T1000 (cell line): ENCODE measurements around the gene BAIAP2L1.
"Not testable (repeated sequence)": the region's sequence is repeated elsewhere in the genome, so short reads cannot be mapped to it uniquely, and the experiment has no call there.

Experiments used
- DNase-seq: peaks from one replicate; lab custom pipeline; 2025; ENCODE audit warnings: mixed read lengths; lab: John Stamatoyannopoulos, UW

Gene BAIAP2L1

GRCh38 chr7:98400542-98401340 lies at the start of gene BAIAP2L1:
Gene BAIAP2L1, minus strand, starts transcription at chr7:98401090. Its CDS starts 238 bp downstream, at chr7:98400852.
- DNase-seq, result peak; percentile 61

- no peak for DNase-seq
Measured at GRCh38 chr7:98448766-98449165, 47.9 kb upstream of the BAIAP2L1 start.

- not testable (repeated sequence) for DNase-seq
Measured at GRCh38 chr7:98440992-98441391, 40.1 kb upstream of the BAIAP2L1 start.

DNA sequence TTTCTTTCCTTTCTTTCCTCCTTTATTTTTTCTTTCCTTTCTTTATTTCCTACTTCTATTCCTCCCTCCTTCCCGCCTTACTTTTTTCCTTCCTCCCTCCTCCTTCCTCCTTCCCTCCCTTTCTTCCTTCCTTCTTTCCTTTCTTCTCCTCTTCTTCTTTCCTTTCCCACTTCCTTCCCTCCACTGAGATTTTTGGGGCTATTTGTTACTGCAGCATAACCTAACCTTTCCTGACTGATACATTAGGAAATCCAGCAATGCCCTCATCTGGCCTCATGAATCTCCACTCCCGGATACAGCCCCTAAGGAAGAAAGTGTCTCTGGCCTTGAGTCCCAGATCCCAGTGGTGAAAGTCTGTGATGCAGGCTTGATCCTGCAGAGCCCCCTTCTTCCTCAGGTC lies 38.6 kb upstream of the BAIAP2L1 start:
- no peak for DNase-seq

GRCh38 chr7:98434087-98434486 lies 33.2 kb upstream of the BAIAP2L1 start:
- no peak for DNase-seq

DNA sequence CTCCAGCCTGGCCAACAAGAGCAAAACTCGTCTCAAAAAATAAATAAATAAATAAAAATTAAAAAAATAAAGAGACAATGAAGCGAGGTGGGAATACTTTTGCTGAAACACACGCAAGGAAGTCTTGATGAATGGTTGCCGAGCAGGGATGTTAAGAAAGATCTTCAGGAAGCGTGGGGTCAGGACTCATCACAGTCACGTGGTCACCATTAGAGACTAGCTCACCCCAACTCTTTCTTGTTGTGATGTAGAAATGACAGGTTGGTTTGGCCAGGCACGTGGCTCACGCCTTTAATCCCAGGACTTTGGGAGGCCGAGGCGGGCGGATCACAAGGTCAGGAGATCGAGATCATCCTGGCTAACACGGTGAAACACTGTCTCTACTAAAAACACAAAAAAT lies 28.9 kb upstream of the BAIAP2L1 start:
- DNase-seq, result no peak

GRCh38 chr7:98423043-98423442 lies 22.2 kb upstream of the BAIAP2L1 start:
- peak; percentile 51 for DNase-seq

DNA sequence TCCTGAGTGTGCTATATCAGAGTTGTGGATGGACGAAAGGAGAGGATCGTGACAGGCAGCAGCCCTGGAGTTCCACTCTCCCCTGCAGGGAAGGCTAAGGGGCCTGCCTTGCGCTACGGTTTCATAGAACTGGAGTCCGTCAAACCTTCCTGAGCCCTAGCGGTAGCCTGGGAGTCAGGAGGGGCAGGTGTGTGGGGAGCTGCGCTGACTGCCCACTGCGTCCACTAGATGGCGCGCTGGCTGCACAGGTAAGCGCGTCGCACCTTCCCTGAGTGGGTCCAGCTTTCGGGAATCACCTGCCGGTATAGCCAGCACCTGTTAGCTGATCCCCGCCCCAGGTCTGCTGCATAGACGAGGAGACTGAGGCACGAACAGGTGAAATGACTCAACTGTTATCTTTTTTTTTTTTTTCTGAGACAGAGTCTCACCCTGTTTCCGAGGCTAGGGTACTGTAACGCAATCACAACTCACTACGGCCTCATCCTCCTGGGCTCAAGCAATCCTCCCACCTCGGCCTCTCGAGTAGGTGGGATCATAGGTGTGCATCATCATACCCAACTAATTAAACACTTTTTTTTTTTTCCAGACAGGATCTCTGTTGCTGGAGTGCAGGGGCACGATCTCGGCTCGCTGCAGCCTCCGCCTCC lies 20.2 kb upstream of the BAIAP2L1 start:
- DNase-seq, result no peak

GRCh38 chr7:98419988-98420387 lies 19.1 kb upstream of the BAIAP2L1 start:
- DNase-seq, result not testable (repeated sequence)

GRCh38 chr7:98419316-98419691 lies 18.4 kb upstream of the BAIAP2L1 start:
- not testable (repeated sequence) for DNase-seq

DNA sequence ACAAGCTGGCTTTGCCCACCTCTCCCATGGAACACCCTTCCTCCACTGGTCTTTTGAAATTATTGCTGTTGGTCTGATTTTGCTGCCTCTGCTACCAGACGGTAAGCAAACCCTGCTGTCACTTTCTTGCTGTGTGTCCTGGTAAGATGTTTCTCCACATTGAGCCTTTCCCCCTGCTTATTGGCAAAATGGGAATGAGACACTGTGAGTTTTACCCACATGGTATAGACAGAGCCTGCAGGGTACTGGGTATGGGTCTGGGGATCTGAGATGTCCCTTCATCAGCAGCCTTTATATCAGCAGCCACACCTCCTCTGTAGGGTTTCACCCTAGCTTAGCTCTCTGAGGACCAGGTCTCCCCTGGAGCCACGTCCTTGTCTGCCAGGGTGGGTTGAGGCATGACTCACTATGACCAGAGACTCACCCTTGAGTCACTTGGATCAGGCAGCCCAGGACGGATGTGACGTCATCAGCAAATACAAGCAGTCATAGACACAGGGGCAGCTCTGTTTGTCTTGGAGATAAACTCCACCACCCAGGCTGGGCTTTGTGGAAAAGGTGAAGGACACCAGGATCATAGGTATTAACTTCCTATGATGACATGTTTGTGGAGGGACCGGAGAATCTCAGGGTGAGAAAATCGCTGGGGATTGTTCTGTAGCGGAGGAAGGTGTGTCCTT lies 17.9 kb upstream of the BAIAP2L1 start:
- peak; percentile 70 for DNase-seq

- no peak for DNase-seq
Measured at GRCh38 chr7:98418271-98418635, 17.4 kb upstream of the BAIAP2L1 start.

GRCh38 chr7:98417604-98418270 lies 16.8 kb upstream of the BAIAP2L1 start:
- not testable (repeated sequence) for DNase-seq

- no peak for DNase-seq
Measured at GRCh38 chr7:98414205-98414900, 13.5 kb upstream of the BAIAP2L1 start.

DNA sequence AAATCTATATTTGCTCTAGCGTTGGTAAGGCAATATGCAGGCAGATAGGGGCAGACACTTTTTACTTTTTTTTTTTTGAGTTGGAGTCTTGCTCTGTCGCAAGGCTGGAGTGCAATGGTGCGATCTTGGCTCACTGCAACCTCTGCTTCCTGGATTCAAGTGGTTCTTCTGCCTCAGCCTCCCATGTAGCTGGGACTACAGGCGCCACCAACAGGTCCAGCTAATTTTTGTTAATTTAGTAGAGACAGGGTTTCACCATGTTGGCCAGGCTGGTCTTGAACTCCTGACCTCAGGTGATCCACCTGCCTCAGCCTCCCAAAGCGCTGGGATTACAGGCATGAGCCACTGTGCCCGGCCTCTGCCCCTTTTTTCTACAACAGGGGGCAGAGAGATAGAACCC lies 12.8 kb upstream of the BAIAP2L1 start:
- not testable (repeated sequence) for DNase-seq

DNA sequence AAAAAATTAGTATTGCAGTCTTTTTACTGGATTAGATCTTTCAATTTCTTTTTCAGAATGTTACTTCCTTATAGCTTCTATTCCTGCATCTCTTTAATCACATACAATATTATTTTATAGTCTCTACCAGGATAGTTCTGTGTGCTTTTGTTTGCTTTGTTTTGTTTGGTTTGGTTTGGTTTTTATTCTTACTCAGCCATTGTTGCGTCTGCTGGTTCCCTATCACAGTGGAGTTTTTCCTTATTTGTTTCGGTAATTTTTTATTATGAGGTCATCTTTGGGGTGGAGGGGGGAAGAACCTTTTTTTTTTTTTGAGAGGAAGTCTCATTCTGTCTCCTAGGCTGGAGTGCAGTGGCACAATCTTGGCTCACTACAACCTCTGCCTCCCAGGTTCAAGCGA lies 9.0 kb upstream of the BAIAP2L1 start:
- no peak for DNase-seq

GRCh38 chr7:98408146-98408545 lies 7.3 kb upstream of the BAIAP2L1 start:
- not testable (repeated sequence) for DNase-seq

- no peak for DNase-seq
Measured at GRCh38 chr7:98406827-98407226, 5.9 kb upstream of the BAIAP2L1 start.

DNA sequence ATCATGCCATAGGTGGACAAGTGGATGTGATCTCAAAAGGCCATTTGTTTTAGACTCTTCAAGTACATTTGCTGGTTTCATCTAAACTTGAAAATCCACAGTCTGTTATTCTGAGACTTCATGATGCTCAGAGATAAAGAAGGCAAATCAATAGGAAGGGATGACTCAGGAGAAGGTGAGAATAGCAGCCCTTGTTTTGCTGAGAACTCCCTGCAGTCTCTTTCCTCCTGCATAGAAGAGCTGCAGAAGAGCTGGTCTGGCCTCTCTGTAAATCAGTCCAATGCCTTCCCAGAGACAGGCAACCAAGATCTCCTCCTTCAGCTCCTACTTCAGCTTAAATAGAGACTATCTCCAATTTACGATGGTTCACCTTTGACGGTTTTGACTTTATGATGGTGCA lies 4.0 kb upstream of the BAIAP2L1 start:
- no peak for DNase-seq

- no peak for DNase-seq
Measured at GRCh38 chr7:98399890-98400541, 874 bp downstream of the BAIAP2L1 start.

- no peak for DNase-seq
Measured at GRCh38 chr7:98399462-98399861, 1.4 kb downstream of the BAIAP2L1 start.
